Measurements from ENCODE around the gene CORO1C.
"Not testable (repeated sequence)": the region's sequence is repeated elsewhere in the genome, so short reads cannot be mapped to it uniquely, and the experiment has no call there.

Gene CORO1C

DNA sequence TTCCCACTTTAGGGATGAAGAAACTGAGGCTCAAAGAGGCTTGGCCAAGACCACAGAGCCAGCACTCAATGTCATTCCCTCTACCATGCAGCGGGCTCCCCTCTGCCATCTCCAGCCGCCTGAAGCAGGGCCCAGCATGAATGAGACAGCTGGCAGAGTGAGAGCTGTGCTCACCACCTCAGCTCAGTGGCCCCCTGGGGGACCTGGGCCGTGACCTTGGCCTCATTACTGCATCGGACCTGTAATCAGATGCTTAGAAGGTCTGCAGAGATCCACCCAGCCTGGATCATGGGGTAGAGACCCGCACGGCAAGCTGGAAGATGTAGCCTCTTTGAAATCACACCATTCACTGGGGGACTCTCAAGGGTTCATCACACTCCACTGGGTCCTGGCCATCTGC lies 22.7 kb upstream of the CORO1C start:
- DNase-seq (ENCODE audit: low spot score) = no peak

DNA sequence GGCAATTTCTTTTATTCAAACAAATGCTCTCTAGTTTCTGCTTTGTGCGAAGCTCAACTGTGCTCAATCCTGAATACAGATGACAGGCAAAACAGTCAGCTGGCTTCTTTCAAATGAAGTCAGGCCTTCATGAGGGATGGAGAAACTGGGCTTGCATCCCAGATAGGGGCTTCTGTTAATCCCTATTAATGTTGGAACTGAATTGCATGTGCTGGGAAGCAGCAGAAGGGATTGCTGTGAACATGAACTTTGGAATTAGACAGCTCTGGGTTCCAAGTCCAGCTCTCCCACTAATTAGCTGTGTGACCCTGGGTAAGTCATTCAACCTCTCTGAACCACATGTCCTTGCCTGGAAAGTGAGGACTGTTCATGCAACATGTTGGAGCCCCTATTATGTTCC lies 21.1 kb upstream of the CORO1C start:
- DNase-seq (ENCODE audit: low spot score) = no peak

DNA sequence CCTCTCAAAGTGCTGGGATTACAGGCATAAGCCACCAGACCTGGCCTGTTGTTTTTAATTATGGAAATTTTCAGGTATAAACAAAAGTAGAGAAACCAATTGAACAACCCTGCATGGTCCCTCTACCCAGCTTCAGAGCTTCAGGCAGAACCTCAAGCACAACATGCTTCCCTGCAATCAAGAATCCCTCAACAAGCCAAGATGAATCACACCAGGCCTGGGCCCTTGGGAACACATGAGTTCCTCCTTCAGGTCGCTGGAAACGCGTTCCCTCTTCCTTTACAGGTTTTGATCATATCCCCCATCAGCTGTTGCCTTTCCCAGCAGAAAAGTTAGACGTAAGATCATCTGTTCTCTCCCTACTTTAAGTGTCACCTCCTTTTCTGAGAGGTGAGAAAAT lies 20.5 kb upstream of the CORO1C start:
- no peak for DNase-seq (ENCODE audit: low spot score)

DNA sequence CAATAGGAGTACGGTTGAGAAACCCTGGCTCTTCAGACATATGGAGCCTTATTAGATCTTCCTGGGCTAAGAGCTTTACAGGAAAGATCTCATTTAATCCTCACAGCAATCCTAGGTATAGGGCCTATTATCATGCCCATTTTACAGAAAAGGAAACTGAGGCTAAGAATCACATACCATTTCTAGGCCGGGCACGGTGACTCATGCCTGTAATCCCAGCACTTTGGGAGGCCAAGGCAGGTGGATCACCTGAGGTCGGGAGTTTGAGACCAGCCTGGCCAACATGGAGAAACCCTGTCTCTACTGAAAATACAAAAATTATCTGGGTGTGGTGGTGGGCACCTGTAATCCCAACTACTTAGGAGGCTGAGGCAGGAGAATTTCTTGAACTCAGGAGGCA lies 19.7 kb upstream of the CORO1C start:
- not testable (repeated sequence) for DNase-seq (ENCODE audit: low spot score)

DNA sequence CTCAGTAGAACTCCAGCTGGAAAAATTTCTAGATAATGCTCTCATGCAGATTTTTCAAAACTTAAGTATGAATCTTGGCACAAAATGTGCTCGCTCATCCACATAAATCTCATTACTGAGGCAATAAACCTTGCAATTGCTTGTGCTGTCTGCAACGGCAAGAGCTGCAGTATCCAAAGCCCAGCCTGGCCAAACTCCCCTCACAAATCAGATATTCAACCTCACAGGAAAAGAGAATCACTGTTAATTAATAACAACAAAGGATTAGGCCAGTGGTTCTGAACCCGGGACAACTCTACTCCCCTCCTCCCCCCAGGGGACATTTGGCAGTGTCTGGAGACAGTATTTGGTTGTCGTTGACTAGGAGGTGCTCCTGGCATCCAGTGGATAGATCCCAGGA lies 19.2 kb upstream of the CORO1C start:
- no peak for DNase-seq (ENCODE audit: low spot score)

GRCh38 chr12:108747563-108747962 lies 16.2 kb upstream of the CORO1C start:
- no peak for DNase-seq (ENCODE audit: low spot score)

- DNase-seq (ENCODE audit: low spot score) = no peak
These were observed 14.3 kb upstream of the CORO1C start for GRCh38 chr12:108745641-108746040.

GRCh38 chr12:108744021-108744897 lies 12.9 kb upstream of the CORO1C start:
- DNase-seq (ENCODE audit: low spot score) = no peak

- no peak for DNase-seq (ENCODE audit: low spot score)
These were observed 6.9 kb upstream of the CORO1C start for GRCh38 chr12:108738170-108738569.

GRCh38 chr12:108735855-108736254 lies 4.5 kb upstream of the CORO1C start:
- no peak for DNase-seq (ENCODE audit: low spot score)

DNA sequence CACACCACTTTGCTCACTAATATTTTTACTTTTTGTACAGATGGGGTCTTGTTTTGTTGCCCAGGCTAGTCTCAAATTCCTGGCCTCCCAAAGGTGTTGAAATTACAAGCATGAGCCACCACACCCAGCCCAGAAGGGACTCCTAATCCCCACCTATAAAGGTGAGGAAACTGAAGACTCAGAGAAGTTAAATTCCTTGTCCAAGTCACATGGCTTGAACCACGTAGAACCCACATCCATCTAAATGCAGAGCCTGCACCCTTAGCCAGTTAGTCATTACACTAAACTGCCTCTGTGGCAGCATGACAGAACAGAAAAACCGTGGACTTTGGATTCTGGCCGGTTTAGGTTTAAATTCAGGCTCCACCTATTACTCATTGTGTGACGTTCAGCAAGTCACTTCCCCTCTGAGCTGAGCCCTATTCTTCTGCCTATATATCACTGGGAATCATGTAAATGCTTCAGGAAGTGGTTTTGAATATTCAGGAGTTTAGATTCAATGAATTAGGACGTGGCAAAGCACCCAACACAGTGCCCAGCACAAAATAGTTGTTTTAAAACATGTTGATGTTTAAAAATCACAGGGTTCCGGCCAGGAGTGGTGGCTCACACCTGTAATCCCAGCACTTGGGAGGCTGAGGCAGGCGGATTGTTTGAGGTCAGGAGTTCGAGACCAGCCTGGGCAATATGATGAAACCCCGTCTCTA lies 3.0 kb upstream of the CORO1C start:
- DNase-seq (ENCODE audit: low spot score) = peak; percentile 17

GRCh38 chr12:108733230-108733531 lies 1.9 kb upstream of the CORO1C start:
- not testable (repeated sequence) for DNase-seq (ENCODE audit: low spot score)

DNA sequence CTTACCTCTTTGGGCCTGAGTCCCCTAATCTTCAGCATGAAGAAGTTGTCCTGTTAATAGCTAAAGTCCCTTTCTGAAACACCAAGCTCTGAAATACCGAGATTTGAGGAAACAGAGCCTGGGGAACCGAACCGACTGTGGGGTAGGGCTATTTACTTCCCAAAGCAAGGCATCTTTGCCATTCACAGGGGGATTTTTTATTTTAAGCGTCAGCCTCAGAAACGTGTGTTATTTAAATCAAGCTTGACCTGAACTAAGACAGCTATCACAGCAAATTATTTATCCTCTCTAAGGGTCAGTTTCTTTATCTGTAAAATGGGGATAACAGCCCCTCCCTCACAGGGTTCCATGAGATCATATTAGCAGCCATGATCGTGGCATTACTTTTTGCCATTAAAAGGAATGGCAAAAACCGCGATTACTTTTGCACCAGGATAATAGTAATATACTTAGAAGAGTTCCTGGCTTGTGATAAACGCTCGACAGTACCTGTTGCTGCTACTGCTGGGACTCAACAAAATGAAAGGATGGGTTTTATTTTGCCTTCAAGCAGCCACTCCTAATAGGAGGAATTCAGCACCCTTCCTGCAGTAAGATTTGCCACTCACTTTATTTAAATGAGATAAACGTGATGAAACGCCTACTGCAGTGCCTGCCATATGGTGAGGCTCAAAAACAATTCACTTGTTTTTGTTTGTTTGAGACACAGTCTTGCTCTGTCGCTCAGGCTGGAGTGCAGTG lies 1.3 kb upstream of the CORO1C start:
- no peak for DNase-seq (ENCODE audit: low spot score)

DNA sequence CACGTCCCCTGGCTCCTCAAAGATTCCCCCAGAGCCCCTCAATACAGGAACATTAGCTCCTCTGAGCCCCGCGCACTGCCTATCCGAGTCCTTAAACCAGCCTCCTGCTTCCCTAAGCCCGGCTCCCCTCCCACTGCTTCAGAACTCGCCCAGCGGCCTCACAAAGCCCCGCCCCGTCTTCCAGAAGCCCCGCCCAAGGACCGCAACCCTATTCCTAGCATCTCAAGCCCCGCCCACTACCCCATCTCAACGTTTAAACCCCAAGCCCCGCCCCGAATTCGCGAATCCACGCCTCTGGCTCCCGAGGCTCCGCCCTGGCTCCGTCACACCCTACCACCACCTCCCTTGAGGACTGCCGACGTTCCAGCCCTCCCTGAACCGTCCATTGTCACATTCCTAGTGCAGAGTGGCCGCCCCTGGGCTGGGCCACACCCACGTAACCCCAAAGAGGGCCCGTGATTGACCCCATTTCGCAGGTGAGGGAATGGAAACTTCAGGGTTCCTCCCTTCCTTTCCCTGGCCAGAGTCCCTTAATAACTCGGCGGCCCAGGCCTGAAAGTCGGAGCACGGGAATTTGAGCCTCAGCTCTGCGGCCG lies 646 bp upstream of the CORO1C start:
- DNase-seq (ENCODE audit: low spot score) = peak; percentile 97

DNA sequence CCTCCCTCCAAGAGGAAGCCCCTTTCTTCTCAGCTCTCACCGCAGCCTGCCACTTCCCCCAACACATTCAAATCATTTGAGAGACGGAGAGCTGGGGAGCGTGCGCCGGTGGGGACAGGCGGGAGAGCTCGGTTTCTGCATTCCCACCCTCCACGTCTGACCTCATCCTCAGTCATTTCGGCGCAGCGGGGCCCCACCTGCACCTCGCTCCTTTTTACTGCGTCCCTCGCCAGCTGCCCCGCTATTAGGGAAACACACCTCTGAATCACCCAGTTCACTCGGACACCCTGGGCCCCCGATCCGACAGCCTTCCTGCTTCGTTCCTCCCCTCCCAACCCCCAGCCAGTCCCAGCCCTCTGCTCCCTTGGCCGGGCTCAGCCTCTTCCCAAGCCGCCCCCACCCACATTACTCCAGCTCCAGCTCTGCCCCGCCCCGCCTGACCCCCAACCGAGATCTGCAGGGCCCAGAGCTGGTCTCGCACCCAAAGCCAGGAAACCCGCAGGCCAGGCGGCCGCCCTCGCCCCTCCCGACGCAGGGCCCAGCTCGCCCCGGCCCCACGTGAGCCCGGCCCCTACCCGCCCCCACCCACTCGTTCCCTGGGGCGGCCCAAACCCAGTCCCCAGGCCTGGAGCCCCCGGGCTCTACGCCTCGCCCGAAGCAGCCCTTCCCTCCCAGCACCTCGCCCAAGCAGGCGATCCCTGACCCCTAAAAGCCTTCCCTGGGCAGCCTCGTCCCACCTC lies 783 bp downstream of the CORO1C start:
- peak; percentile 15 for DNase-seq (ENCODE audit: low spot score)

DNA sequence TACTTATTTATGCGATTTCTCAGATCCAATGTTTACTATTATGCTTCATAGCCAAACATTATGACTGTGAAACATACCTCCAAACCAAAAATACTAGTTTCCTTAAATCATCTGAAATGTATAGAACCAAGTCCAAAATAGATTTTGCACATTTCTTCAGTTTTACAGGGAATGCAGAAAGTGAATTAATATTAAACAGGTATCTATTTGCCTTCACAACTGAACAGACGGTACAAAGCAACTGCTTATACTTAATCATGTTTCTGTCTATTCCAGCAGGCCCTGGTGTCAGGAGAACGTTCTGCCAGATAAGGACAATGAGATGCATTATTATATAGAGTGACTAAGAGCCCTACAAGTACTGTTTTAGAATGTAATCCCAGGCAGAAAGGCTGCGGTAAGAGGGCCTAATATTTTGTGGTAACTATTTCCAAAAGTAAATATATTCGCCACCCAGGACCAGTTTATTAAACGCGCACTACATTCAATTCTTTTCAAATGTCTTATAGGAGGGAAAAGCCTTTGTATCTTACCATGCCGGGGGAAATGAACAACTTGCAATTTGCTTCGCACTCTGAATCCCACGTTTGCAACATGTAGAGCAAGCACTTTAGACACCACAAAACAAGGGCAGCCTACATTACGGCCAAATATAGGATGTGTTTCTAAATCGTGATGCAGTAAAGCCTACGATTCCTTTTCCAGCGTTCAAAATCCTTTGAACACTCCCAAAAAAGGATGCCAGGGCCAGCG lies 1.5 kb downstream of the CORO1C start:
- no peak for DNase-seq (ENCODE audit: low spot score)

GRCh38 chr12:108728820-108729611 lies 2.3 kb downstream of the CORO1C start:
- no peak for DNase-seq (ENCODE audit: low spot score)

- no peak for DNase-seq (ENCODE audit: low spot score)
These were observed 3.2 kb downstream of the CORO1C start for GRCh38 chr12:108727868-108728735.

GRCh38 chr12:108727161-108727560 lies 4.2 kb downstream of the CORO1C start:
- DNase-seq (ENCODE audit: low spot score) = no peak

- DNase-seq (ENCODE audit: low spot score) = no peak
These were observed 6.5 kb downstream of the CORO1C start for GRCh38 chr12:108724890-108725151.
